Measurements from ENCODE around the gene LRRC75A. TPM values are rescaled to one million over a fixed set of nuclear protein-coding genes. Genes with fewer than 3 reads are reported as not detected.

Gene LRRC75A
- total RNA-seq, 1 experiment from 2014 or later, result 10.1 TPM

DNA sequence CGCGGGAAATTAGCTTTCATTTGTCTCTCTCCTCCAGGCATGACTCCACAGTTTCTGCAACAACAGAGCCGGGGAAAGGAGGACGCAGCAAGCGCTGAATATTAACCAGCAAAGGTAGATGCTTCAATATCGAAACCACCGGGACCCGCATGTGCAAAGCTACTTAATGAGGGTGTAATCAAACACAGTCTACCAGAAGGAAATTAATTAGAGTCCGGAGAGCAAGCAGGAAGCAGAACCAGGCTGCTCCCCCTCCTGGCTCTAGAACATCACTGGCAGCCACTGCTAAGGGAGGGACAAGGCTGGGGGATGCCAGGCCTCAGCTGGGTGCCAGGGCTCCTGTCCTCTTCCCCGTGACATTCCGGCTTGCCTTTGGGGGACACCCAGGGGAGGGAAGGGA is 21.7 kb downstream of the LRRC75A start:
- H4K20me1 ChIP-seq (ENCODE audit: control insufficient read depth, insufficient read depth, insufficient read length), result no peaks in the 10 kb centered on the region
- H4K91ac ChIP-seq (ENCODE audit: insufficient read length, low read depth, low read length), result no peak overlapping the region
- no peak overlapping the region for H3K23ac ChIP-seq (ENCODE audit: insufficient read length, low read depth, low read length)
- WGBS (ENCODE audit: extremely low coverage, insufficient read length, low lambda C conversion rate), result no CpG with 5 or more reads among the region's 11 CpGs
- H3K14ac ChIP-seq (ENCODE audit: insufficient read depth, low read length), result no peak overlapping the region; the same call in 1 of the 2 replicates
- Mint-ChIP-seq H3K27ac (peak overlapping the region in 1 of 3 experiments; percentile 70; a peak in 3 of 7 replicates), H3K4me3 (no peak overlapping the region; a peak in 1 of 5 replicates), H3K9me3 (no peaks in the 10 kb centered on the region), H3K4me1 (peaks cover 33 to 44% of the 10 kb centered on the region in 2 experiments), H3K27me3 (ENCODE audit: low read depth) (no peaks in the 10 kb centered on the region), H3K36me3 (ENCODE audit: insufficient read depth in 1 of 3, low read depth in 3 of 3) (peaks cover 3 to 4% (median 4%) of the 10 kb centered on the region in 3 experiments; a peak in 2 of 7 replicates)
- no peak overlapping the region for H2BK120ac ChIP-seq (ENCODE audit: low read depth, low read length, poor library complexity, severe bottlenecking)
- H2AK5ac ChIP-seq (ENCODE audit: insufficient read length, low read length), result no peak overlapping the region
- H2BK12ac ChIP-seq (ENCODE audit: insufficient read length, low read depth, low read length), result no peak overlapping the region
- H4K8ac ChIP-seq (replicated peaks; ENCODE audit: insufficient read length, low read depth, low read length), result no peak overlapping the region
- no peak overlapping the region for H3K4me2 ChIP-seq (ENCODE audit: insufficient read depth, insufficient read length, low read length)
- peak; percentile 37 for DNase-seq
- H4K5ac ChIP-seq (ENCODE audit: insufficient read length, low read depth, low read length), result no peak overlapping the region
- no peaks in the 10 kb centered on the region for H3K79me1 ChIP-seq (ENCODE audit: insufficient read depth, low read depth, low read length, poor library complexity, severe bottlenecking)
- TF ChIP-seq, protein P1, sequence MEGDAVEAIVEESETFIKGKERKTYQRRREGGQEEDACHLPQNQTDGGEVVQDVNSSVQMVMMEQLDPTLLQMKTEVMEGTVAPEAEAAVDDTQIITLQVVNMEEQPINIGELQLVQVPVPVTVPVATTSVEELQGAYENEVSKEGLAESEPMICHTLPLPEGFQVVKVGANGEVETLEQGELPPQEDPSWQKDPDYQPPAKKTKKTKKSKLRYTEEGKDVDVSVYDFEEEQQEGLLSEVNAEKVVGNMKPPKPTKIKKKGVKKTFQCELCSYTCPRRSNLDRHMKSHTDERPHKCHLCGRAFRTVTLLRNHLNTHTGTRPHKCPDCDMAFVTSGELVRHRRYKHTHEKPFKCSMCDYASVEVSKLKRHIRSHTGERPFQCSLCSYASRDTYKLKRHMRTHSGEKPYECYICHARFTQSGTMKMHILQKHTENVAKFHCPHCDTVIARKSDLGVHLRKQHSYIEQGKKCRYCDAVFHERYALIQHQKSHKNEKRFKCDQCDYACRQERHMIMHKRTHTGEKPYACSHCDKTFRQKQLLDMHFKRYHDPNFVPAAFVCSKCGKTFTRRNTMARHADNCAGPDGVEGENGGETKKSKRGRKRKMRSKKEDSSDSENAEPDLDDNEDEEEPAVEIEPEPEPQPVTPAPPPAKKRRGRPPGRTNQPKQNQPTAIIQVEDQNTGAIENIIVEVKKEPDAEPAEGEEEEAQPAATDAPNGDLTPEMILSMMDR (conservative IDR thresholded peaks at IDR 0.05), result 0 out of 3 replicates have a peak, but pooled peaks have one; percentile 14
- H3K23me2 ChIP-seq (ENCODE audit: insufficient read length, low read depth, low read length, poor library complexity, severe bottlenecking), result no peaks in the 10 kb centered on the region
- H2BK5ac ChIP-seq (ENCODE audit: insufficient read length, low read length), result no peak overlapping the region
- no peaks in the 10 kb centered on the region; the same call in 1 of the 2 replicates for H3K79me2 ChIP-seq (ENCODE audit: insufficient read depth, low read length)
- no peak overlapping the region for H2BK15ac ChIP-seq (ENCODE audit: low read depth, low read length)
- H3K9me3 ChIP-seq (ENCODE audit: control insufficient read depth, low read depth, low read length), result no peaks in the 10 kb centered on the region
- H2BK20ac ChIP-seq (ENCODE audit: low read depth, low read length, poor library complexity, severe bottlenecking), result no peak overlapping the region
- H3K4me1 ChIP-seq (ENCODE audit: insufficient read depth, low read length), result no peaks in the 10 kb centered on the region
- H3K56ac ChIP-seq (ENCODE audit: insufficient read length, low read depth, low read length), result no peak overlapping the region
- H3K27me3 ChIP-seq (ENCODE audit: insufficient read depth, low read length), result no peaks in the 10 kb centered on the region
- no peak overlapping the region for H3T11ph ChIP-seq (ENCODE audit: low read length)
- H3K18ac ChIP-seq (ENCODE audit: insufficient read length, low read depth, low read length), result no peak overlapping the region
- no peak overlapping the region for H3K9ac ChIP-seq (ENCODE audit: extremely low read depth, insufficient read length, low read length)
- no peak overlapping the region for H2AFZ ChIP-seq (ENCODE audit: low read length)
- H3K27ac ChIP-seq (ENCODE audit: insufficient read length, low read depth, low read length), result no peak overlapping the region
- no peak overlapping the region for H3K4ac ChIP-seq (ENCODE audit: low read depth, low read length)
